Activated gamma-delta T cell treated with Interleukin-2 at 50 U/mL for 16 hours (primary cell): ENCODE results near the gene RBKS.
"Not testable (repeated sequence)": the region's sequence is repeated elsewhere in the genome, so short reads cannot be mapped to it uniquely, and the experiment has no call there.

ENCODE experiments used
- DNase-seq: peaks from one replicate; pipeline ENCODE4 v3.0.0-alpha.2; 2020

Gene RBKS

DNA sequence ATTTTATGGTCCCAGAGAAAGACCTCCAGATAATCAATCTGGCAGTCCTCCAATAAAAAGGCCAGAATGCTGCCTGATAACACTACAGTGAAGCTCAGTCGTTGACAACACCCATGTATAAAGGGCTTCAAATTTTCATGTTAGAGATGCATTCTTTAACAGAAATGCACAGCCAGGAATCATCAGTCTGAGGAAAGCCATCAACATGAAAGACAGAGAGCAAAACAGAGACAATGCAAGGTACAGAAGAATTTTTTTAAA, 14.1 kb upstream of the RBKS start:
- DNase-seq, result no peak

GRCh38 chr2:27903649-27904404, 13.6 kb upstream of the RBKS start:
- no peak for DNase-seq

GRCh38 chr2:27903018-27903417, 12.8 kb upstream of the RBKS start:
- no peak for DNase-seq

GRCh38 chr2:27902098-27902497, 11.9 kb upstream of the RBKS start:
- DNase-seq, result no peak

DNA sequence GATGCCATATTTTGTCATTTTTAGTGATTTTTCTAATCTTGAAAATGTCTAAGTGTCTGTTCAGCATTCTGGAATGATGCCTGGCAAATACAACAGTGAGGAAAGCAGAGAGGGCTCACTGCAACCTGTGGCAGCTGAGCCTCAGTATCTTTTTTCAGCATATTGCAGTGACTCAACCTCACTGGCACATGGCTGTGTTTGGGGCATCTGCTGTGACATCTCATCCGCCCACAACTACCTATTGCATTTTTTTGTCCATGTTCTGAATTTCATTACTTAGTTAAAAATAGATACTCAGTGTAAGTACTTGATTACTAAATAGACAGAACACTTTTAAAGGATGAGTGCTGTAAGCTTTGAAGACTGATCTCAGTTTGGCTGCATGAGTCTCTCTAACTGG, 11.0 kb upstream of the RBKS start:
- DNase-seq, result no peak

GRCh38 chr2:27897717-27898116, 7.5 kb upstream of the RBKS start:
- DNase-seq, result no peak

- DNase-seq, result no peak
Observed at GRCh38 chr2:27893006-27893405, 2.8 kb upstream of the RBKS start.

DNA sequence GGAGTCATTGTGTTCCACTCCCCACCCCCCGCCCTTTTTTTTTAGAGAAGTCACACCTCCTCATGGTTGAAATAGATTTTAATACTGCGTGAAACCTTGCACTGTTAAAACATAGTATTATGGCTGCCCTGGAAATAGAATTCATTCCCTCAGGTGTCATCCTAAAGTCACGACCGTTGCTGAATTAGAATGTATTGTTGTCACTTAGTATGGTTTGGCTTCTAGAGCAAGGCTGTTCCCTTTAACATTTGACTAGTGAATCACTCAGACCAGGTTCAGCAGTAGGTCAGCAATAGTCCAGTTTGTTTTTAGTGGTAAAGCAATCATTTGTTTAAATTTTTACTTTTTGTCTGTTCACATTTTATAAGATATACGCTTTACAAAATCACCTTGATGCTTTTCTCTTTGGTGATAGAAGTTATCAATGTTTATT, 1.5 kb upstream of the RBKS start:
- no peak for DNase-seq

- peak; percentile 82 for DNase-seq
Observed at GRCh38 chr2:27890924-27891672, 911 bp upstream of the RBKS start.

GRCh38 chr2:27889774-27890145, 427 bp downstream of the RBKS start:
- no peak for DNase-seq

GRCh38 chr2:27888790-27889189, 1.4 kb downstream of the RBKS start:
- DNase-seq, result no peak

DNA sequence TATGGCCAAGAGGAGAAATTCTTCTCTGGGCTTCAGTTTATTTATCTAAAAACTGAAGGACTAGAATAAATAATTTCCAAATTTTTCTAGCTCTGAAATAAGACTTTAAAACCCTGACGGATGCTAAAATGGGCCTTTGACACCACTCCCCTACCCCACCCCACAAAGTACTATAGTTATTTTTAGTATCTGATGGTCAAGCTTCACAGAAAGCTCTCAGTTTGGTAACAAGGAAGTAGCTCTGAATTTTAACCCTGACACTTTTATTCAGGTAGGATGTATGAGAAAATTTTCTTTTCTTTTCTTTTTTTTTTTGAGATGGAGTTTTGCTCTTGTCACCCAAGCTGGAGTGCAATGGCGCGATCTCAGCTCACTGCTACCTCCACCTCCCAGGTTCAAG, 2.4 kb downstream of the RBKS start:
- no peak for DNase-seq

DNA sequence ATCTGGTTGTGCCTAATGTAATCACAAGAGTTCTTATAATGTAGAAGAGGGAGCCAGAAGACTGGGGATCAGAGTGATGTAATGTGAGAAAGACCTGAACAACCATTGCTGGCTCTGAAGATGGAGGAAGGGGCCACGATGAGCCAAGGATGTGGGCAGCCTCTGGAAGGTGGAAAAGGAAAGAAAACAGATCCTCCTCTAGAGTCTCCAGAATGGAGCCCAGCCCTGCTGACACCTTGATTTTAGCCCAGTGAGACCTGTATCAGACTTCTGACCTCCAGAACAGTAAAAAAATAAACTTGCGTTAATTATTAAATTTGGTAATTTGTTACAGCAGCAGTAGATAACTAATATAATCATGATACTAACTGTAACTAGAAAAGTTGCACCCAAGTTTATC, 3.1 kb downstream of the RBKS start:
- DNase-seq, result no peak

DNA sequence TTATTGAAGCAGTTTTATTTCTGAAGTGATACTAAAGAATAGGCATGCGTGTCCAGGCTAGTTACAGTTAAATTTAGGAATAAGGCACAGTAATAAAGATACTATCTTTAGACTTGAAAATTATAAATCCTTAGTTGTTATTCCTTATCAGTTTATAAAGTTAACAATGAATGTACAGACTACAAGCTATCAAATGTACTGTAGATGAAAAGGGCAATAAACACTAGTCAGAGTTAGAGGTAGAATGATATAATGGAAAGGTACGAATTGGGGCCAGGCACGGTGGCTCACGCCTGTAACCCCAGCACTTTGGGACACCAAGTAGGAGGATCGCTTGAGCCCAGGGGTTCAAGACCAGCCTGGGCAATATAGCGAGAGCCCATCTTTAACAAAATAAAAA, 3.9 kb downstream of the RBKS start:
- no peak for DNase-seq

- no peak for DNase-seq
Observed at GRCh38 chr2:27885661-27886060, 4.5 kb downstream of the RBKS start.

DNA sequence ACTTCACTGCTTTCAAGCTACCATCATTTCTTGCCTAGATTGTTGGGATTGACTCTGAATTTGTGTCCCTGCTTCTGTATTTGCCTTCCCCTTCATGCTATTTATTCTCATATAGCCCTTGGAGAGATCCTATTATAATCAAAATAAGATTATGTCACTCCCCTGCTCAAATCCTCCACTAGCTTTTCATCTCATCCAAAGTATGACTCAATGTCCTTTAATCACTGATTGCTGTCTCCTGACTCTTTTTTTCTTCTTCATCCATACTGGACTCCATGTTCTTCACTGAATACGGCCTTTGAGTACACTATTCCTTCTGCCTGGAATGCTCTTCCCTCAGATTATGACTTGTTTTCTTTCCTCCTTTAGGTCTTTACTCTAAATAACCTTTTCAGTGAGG, 5.0 kb downstream of the RBKS start:
- DNase-seq, result no peak

GRCh38 chr2:27884601-27885000, 5.6 kb downstream of the RBKS start:
- DNase-seq, result no peak

GRCh38 chr2:27882584-27882922, 7.6 kb downstream of the RBKS start:
- not testable (repeated sequence) for DNase-seq

DNA sequence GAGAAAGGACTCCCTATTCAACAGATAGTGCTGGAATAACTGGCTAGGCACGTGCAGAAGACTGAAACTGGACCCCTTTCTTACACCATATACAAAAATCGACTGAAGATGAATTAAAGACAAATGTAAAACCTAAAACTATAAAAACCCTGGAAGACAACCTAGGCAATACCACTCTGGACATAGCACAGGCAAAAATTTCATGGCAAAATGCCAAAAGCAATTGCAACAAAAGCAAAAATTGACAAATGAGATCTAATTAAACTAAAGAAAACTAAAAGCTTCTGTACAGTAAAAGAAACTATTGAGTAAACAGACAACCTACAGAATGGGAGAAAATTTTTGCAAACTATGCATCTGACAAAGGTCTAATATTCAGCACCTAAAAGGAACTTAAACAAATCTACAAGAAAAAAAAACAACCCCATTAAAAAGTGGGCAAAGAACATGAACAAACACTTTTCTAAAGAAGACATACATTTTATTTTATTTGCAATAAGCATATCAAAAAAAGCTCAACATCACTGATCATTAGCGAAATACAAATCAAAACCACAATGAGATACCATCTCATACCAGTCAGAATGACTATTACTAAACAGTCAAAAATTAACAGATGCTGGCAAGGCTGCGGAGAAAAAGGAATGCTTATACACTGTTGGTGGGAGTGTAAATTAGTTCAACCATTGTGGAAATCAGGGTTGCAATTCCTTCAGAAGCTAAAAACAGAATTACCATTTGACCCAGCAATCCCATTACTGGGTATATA, 8.2 kb downstream of the RBKS start:
- DNase-seq, result not testable (repeated sequence)

DNA sequence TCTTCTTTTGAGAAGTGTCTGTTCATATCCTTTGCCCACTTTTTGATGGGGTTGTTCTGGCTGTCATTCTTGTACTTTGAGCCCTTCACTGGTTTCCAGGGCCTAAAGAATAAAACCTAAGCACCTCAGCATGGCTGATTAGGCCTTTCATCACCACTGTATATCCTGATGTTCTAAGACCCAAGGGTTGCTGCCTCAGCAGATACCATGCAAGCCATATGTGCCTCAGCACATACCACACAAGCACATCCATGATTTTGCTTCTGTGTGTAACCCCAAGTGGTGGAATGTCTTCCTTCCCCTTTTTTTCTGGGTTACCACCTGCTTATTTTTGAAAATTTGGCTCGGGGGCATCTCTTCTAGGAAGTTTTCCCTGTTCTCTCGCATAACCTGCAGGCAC, 11.4 kb downstream of the RBKS start:
- no peak for DNase-seq

DNA sequence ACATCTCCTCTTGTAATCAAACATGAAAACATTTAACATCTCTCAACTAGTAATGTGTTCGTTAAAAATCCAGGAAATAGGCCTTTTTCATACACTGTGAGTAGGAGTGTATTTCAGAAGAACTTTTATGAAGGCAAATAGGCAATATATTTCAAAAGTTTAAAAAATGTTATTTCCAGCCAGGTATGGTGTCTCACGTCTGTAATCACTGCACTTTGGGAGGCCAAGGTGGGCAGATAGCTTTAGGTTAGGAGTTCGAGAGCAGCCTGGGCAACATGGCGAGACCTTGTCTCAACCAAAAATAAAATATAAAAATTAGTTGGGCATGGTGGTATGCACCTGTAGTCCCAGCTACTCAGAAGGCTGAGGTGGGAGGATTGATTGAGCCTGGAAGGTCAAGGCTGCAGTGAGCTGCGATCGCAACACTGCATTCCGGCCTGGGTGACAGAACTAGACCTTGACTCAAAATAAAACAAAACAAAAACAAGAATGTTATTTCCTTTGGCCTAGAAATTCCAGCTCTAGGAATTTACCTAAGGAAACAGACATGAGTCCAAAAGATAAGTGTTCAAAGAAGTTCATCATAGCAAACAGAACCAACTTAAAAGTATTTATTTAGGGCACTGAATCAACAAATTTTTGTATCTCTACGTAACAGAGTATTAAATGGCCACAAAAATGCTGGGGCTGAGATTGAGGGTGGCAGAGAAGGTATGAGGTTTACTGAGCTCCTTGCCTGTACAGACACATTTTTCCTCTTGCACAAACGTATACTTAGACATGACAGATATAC, 14.9 kb downstream of the RBKS start:
- no peak for DNase-seq

DNA sequence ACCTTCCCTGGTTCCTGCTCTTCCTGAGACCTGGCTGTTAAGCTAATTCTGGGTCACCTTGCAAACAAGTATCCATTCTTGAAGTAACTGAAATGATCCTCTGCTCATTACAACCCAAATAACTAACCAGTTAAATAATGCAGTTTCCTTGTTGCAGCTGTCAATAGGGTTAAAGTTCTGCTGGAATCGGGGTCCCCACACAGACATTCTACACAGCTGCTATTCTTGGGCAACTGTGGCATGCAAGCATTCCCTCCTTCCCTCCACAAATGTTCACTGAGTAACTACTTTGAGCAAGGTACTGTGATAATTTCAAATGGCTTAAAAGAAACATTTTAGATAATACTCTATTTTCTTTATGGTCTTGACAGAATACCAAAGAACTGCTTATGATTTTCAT, 17.1 kb downstream of the RBKS start:
- DNase-seq, result no peak

GRCh38 chr2:27871802-27872201, 18.4 kb downstream of the RBKS start:
- DNase-seq, result no peak
